HepG2 (cell line): ENCODE results near the gene BICDL2. TPM values are rescaled to one million over a fixed set of nuclear protein-coding genes. Genes with fewer than 3 reads are reported as not detected.

Experiments used
- BHLHE40 ChIP-seq: IDR thresholded peaks from 2 replicates; pipeline ENCODE4 v1.6.1; 2011; ENCODE audit warnings: low read length, improper control_type of control experiment
- CC2D1A ChIP-seq: sonication (generic); formaldehyde crosslinking; IDR thresholded peaks from 2 replicates; pipeline ENCODE4 v1.8.1; 2023; ENCODE audit warnings: mild to moderate bottlenecking, missing genetic modification reagents
- GATAD2A ChIP-seq: IDR thresholded peaks from 2 replicates; pipeline ENCODE4 v1.6.1; 2016
- HDAC2 ChIP-seq: sonication (generic); formaldehyde crosslinking; IDR thresholded peaks from 2 replicates; pipeline ENCODE4 v1.4.0; 2020; ENCODE audit warnings: missing genetic modification reagents
- HOXA3 ChIP-seq: sonication (generic); formaldehyde crosslinking; IDR thresholded peaks from 2 replicates; pipeline ENCODE4 v1.5.0; 2020; ENCODE audit warnings: missing genetic modification reagents
- ISL2 ChIP-seq: sonication (generic); formaldehyde crosslinking; IDR thresholded peaks from 2 replicates; pipeline ENCODE4 v1.5.0; 2020; ENCODE audit warnings: missing genetic modification reagents
- MAZ ChIP-seq, 2 experiments: sonication (generic) in 1 of 2; formaldehyde crosslinking in 1 of 2; IDR thresholded peaks; 2 replicates each; pipeline versions ENCODE4 v1.5.0 to v1.6.1; 2012 to 2020; ENCODE audit warnings: low read depth in 2 of 2, mild to moderate bottlenecking in 2 of 2, borderline replicate concordance in 1 of 2, improper control_type of control experiment in 1 of 2, low read length in 1 of 2, missing genetic modification reagents in 1 of 2, moderate library complexity in 1 of 2
- REPIN1 ChIP-seq: sonication (generic); formaldehyde crosslinking; IDR thresholded peaks from 2 replicates; pipeline ENCODE4 v1.8.0; 2022; ENCODE audit warnings: missing genetic modification reagents, low read depth, mild to moderate bottlenecking, borderline replicate concordance
- SP5 ChIP-seq: IDR thresholded peaks from 2 replicates; pipeline ENCODE4 v1.6.1; 2016; ENCODE audit warnings: low read depth, borderline replicate concordance
- SRSF1 ChIP-seq: fragments of 200-400 bp; formaldehyde crosslinking; optimal IDR thresholded peaks from 2 replicates; pipeline ENCODE3; 2017; ENCODE audit warnings: mild to moderate bottlenecking, low read depth, low read length, moderate library complexity
- ZEB1 ChIP-seq: IDR thresholded peaks from 2 replicates; pipeline ENCODE4 v1.6.1; 2012; ENCODE audit warnings: mild to moderate bottlenecking, low read depth, inconsistent platforms; ENCODE audit not compliant: insufficient replicate concordance
- ZFX ChIP-seq: sonication (generic); formaldehyde crosslinking; IDR thresholded peaks from 2 replicates; pipeline ENCODE4 v1.4.0; 2020; ENCODE audit warnings: mild to moderate bottlenecking, low read depth, missing genetic modification reagents, moderate library complexity
- ZFY ChIP-seq: sonication (generic); formaldehyde crosslinking; IDR thresholded peaks from 2 replicates; pipeline ENCODE4 v1.4.0; 2020; ENCODE audit warnings: missing genetic modification reagents
- ZNF274 ChIP-seq: sonication (generic); formaldehyde crosslinking; IDR thresholded peaks from 2 replicates; pipeline ENCODE4 v1.5.1; 2020; ENCODE audit warnings: mild to moderate bottlenecking, missing genetic modification reagents
- ZNF367 ChIP-seq: sonication (generic); formaldehyde crosslinking; IDR thresholded peaks from 2 replicates; pipeline ENCODE4 v1.4.0; 2020; ENCODE audit warnings: missing genetic modification reagents, borderline replicate concordance
- polyA plus RNA-seq, 8 experiments: library from polyadenylated mRNA; depleted of rRNA in 3 of 8; stranded (reverse) in 7 of 8; unstranded in 1 of 8; fragments of >200 nt; fragmentation: Illumina TruSeq in 4 of 8; extraction: Trizol in 4 of 8; gene quantifications; 2 replicates each; pipeline versions ENCODE4 v1.2.1 to v1.2.3, GENCODE V29; 2011 to 2016; ENCODE audit warnings: low read depth in 4 of 8, missing spikeins in 1 of 8, mixed read lengths in 1 of 8; ENCODE audit not compliant: insufficient read depth in 1 of 8
- total RNA-seq, 5 experiments: library from RNA; depleted of rRNA; stranded (reverse); fragments of >200 nt; fragmentation: Illumina TruSeq; extraction: Trizol; gene quantifications; 2 replicates each; pipeline ENCODE4 v1.2.3, GENCODE V29; 2016; ENCODE audit warnings: low read depth in 1 of 5
- TF ChIP-seq, protein P1 (sequence below): sonication (generic); formaldehyde crosslinking; IDR thresholded peaks from 2 replicates; pipeline ENCODE4 v1.5.1; 2020; ENCODE audit warnings: mild to moderate bottlenecking, missing genetic modification reagents, moderate library complexity
- TF ChIP-seq, protein P2 (sequence below): IDR thresholded peaks from 2 replicates; pipeline ENCODE4 v1.6.1; 2012; ENCODE audit warnings: inconsistent platforms
- TF ChIP-seq, protein P3 (sequence below): sonication (generic); formaldehyde crosslinking; IDR thresholded peaks from 2 replicates; pipeline ENCODE4 v1.4.0; 2020; ENCODE audit warnings: missing genetic modification reagents, mild to moderate bottlenecking, borderline replicate concordance
- TF ChIP-seq, protein P4 (sequence below): sonication (generic); formaldehyde crosslinking; IDR thresholded peaks from 2 replicates; pipeline ENCODE4 v1.9.0; 2022; ENCODE audit warnings: low read depth, missing genetic modification reagents
- TF ChIP-seq, protein P5 (sequence below): sonication (generic); formaldehyde crosslinking; IDR thresholded peaks from 2 replicates; pipeline ENCODE4 v1.5.0; 2020; ENCODE audit warnings: missing genetic modification reagents, mild to moderate bottlenecking, borderline replicate concordance

Gene BICDL2
- total and polyA plus RNA-seq, 2 of the 13 experiments (the other 11 are each of a cell fraction or from before 2014, with no cell fraction given): 0.12 TPM; not detected in 1

DNA sequence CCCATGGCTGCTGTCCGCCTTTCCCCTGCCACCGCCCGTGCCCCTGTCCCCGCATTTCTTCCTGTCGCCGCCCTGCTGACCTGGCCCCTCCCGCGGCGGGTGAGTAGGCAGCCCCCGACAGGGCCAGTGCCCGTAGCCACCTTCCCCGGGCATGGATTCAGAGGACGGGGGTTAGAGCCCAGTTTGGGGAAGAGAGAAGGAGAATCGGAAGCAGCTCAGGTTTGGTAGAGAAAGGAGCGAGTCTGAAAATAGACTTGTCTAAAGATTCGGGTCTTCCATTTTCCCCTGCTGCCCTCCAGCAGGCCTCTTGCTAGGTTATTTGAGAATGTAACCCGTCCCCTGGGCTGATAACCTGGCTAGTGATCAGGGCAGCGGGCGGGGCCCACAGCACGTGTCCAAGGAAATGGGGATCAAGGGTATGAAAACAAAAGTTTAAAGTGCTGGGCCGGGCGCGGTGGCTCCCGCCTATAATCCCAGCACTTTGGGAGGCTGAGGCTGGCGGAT lies 31.9 kb downstream of the BICDL2 start (continued):
- TF ChIP-seq ZNF367 (CRISPR knock-in tag) (peak; percentile 69; the same call in 1 of the 2 replicates), ISL2 (CRISPR knock-in tag) (no peak), ZFY (CRISPR knock-in tag) (peak; percentile 46; the same call in 1 of the 2 replicates), CC2D1A (CRISPR knock-in tag) (no peak), BHLHE40 (peak; percentile 31; the same call in 1 of the 2 replicates), HOXA3 (CRISPR knock-in tag) (0 out of 2 replicates have a peak, but pooled peaks have one; percentile 33), ZEB1 (peak; percentile 60), ZNF274 (CRISPR knock-in tag) (no peak), GATAD2A (CRISPR knock-in tag) (peak; percentile 19; the same call in 1 of the 2 replicates), ZFX (peak; percentile 47; the same call in 1 of the 2 replicates), MAZ (IDR thresholded peaks at IDR 0.05; ENCODE audit: borderline replicate concordance, low read depth, low read length) (no peak; the same call in 1 of the 2 replicates), MAZ (CRISPR knock-in tag; IDR thresholded peaks at IDR 0.05; ENCODE audit: low read depth) (no peak), SRSF1 (peak; percentile 52), SP5 (0 out of 2 replicates have a peak, but pooled peaks have one; percentile 62), REPIN1 (0 out of 2 replicates have a peak, but pooled peaks have one; percentile 23), HDAC2 (CRISPR knock-in tag) (peak; percentile 29; the same call in 1 of the 2 replicates)
- TF ChIP-seq, protein P1, sequence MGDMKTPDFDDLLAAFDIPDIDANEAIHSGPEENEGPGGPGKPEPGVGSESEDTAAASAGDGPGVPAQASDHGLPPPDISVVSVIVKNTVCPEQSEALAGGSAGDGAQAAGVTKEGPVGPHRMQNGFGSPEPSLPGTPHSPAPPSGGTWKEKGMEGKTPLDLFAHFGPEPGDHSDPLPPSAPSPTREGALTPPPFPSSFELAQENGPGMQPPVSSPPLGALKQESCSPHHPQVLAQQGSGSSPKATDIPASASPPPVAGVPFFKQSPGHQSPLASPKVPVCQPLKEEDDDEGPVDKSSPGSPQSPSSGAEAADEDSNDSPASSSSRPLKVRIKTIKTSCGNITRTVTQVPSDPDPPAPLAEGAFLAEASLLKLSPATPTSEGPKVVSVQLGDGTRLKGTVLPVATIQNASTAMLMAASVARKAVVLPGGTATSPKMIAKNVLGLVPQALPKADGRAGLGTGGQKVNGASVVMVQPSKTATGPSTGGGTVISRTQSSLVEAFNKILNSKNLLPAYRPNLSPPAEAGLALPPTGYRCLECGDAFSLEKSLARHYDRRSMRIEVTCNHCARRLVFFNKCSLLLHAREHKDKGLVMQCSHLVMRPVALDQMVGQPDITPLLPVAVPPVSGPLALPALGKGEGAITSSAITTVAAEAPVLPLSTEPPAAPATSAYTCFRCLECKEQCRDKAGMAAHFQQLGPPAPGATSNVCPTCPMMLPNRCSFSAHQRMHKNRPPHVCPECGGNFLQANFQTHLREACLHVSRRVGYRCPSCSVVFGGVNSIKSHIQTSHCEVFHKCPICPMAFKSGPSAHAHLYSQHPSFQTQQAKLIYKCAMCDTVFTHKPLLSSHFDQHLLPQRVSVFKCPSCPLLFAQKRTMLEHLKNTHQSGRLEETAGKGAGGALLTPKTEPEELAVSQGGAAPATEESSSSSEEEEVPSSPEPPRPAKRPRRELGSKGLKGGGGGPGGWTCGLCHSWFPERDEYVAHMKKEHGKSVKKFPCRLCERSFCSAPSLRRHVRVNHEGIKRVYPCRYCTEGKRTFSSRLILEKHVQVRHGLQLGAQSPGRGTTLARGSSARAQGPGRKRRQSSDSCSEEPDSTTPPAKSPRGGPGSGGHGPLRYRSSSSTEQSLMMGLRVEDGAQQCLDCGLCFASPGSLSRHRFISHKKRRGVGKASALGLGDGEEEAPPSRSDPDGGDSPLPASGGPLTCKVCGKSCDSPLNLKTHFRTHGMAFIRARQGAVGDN (CRISPR knock-in tag): peak; percentile 13; the same call in 1 of the 2 replicates
- TF ChIP-seq, protein P2, sequence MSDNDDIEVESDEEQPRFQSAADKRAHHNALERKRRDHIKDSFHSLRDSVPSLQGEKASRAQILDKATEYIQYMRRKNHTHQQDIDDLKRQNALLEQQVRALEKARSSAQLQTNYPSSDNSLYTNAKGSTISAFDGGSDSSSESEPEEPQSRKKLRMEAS: peak; percentile 46; the same call in 1 of the 2 replicates
- TF ChIP-seq, protein P3, sequence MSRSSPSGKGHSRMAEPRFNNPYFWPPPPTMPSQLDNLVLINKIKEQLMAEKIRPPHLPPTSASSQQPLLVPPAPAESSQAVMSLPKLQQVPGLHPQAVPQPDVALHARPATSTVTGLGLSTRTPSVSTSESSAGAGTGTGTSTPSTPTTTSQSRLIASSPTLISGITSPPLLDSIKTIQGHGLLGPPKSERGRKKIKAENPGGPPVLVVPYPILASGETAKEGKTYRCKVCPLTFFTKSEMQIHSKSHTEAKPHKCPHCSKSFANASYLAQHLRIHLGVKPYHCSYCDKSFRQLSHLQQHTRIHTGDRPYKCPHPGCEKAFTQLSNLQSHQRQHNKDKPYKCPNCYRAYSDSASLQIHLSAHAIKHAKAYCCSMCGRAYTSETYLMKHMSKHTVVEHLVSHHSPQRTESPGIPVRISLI (CRISPR knock-in tag): no peak
- TF ChIP-seq, protein P4, sequence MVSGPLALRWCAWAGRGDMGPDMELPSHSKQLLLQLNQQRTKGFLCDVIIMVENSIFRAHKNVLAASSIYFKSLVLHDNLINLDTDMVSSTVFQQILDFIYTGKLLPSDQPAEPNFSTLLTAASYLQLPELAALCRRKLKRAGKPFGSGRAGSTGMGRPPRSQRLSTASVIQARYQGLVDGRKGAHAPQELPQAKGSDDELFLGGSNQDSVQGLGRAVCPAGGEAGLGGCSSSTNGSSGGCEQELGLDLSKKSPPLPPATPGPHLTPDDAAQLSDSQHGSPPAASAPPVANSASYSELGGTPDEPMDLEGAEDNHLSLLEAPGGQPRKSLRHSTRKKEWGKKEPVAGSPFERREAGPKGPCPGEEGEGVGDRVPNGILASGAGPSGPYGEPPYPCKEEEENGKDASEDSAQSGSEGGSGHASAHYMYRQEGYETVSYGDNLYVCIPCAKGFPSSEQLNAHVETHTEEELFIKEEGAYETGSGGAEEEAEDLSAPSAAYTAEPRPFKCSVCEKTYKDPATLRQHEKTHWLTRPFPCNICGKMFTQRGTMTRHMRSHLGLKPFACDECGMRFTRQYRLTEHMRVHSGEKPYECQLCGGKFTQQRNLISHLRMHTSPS: peak; percentile 46; the same call in 1 of the 2 replicates
- TF ChIP-seq, protein P5, sequence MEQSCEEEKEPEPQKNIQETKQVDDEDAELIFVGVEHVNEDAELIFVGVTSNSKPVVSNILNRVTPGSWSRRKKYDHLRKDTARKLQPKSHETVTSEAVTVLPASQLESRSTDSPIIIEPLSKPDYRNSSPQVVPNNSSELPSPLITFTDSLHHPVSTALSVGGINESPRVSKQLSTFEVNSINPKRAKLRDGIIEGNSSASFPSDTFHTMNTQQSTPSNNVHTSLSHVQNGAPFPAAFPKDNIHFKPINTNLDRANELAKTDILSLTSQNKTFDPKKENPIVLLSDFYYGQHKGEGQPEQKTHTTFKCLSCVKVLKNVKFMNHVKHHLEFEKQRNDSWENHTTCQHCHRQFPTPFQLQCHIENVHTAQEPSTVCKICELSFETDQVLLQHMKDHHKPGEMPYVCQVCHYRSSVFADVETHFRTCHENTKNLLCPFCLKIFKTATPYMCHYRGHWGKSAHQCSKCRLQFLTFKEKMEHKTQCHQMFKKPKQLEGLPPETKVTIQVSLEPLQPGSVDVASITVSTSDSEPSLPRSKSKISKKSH (CRISPR knock-in tag): no peak
